HepG2 (cell line): ENCODE results near the gene HCRTR2. TPM values are rescaled to one million over a fixed set of nuclear protein-coding genes. Genes with fewer than 3 reads are reported as not detected.

Experiments
- ATAC-seq: fragments of 200-7000 bp; cut with Tn5 transposase; 3 replicates; pipeline ENCODE4 v1.9.1; 2020; ENCODE audit warnings: mild to moderate bottlenecking, moderate library complexity
- BruUV-seq: library from RNA; stranded (reverse); fragments of 400-500 nt; replicated peaks from 2 replicates; lab custom pipeline; 2021; lab: Mats Ljungman, UMichigan
- CTCF ChIA-PET: fragments of 300-600 bp; formaldehyde crosslinking; extraction: SDS; loops from one replicate; lab custom pipeline; 2021; ENCODE audit warnings: low total read pairs, inconsistent platforms, low intra/inter-chr PET ratio; lab: Yijun Ruan, JAX
- POLR2A ChIA-PET: fragments of 350-600 bp; sonication (Branson Sonifier 250); formaldehyde crosslinking; loops from one replicate; lab custom pipeline; 2020; ENCODE audit warnings: antibody characterized with exemption, inconsistent platforms; lab: Yijun Ruan, JAX
- DNase-seq: peaks from one replicate; pipeline ENCODE4 v3.0.0-alpha.2; 2015; ENCODE audit warnings: low spot score
- FAIRE-seq: peaks from 3 replicates; lab custom pipeline; 2011; peaks lifted over from hg19 to GRCh38; lab: Jason Lieb, UNC
- H2AFZ ChIP-seq: one replicate; pipeline ENCODE4 v1.6.1; 2011; ENCODE audit warnings: low read length, inconsistent platforms
- H3K27ac ChIP-seq: fragments of 300-600 bp; 3 replicates; pipeline ENCODE4 v1.8.0; 2011; ENCODE audit warnings: mixed run types, mild to moderate bottlenecking, mixed read lengths, low read length, inconsistent platforms; ENCODE audit not compliant: insufficient read depth; ENCODE audit errors: extremely low read length
- H3K27me3 ChIP-seq, 2 experiments: fragments of 200-600 bp in 1 of 2; 2 replicates in 1 of 2; 3 replicates in 1 of 2; pipeline versions ENCODE4 v1.6.0 to v1.8.0; 2011; ENCODE audit warnings: low read length in 2 of 2, mild to moderate bottlenecking in 2 of 2, moderate library complexity in 2 of 2, inconsistent platforms in 1 of 2; ENCODE audit not compliant: insufficient read depth in 2 of 2, control insufficient read depth in 1 of 2
- H3K36me3 ChIP-seq, 2 experiments: fragments of 200-600 bp in 1 of 2; replicated peaks in 1 of 2; 2 replicates in 1 of 2; 3 replicates in 1 of 2; pipeline versions ENCODE4 v1.5.1 to v1.8.0; 2011; ENCODE audit warnings: low read length in 2 of 2, inconsistent platforms in 1 of 2; ENCODE audit not compliant: insufficient read depth in 2 of 2, control insufficient read depth in 1 of 2
- H3K4me1 ChIP-seq: 2 replicates; pipeline ENCODE4 v1.5.1; 2012; ENCODE audit warnings: low read length, inconsistent platforms; ENCODE audit not compliant: insufficient read depth
- H3K4me2 ChIP-seq: 2 replicates; pipeline ENCODE4 v1.6.0; 2011; ENCODE audit warnings: low read depth, low read length, inconsistent platforms
- H3K4me3 ChIP-seq, 3 experiments: fragments of 200-600 bp in 1 of 3; sonication (generic), shearing (Covaris generic) in 1 of 3; replicated peaks in 1 of 3; 2 replicates each; pipeline ENCODE4 v1.5.1; 2011 to 2016; ENCODE audit warnings: low read length in 3 of 3, inconsistent platforms in 2 of 3, low read depth in 2 of 3, mild to moderate bottlenecking in 2 of 3, control low read depth in 1 of 3, mixed read lengths in 1 of 3; ENCODE audit not compliant: insufficient read depth in 1 of 3
- H3K79me2 ChIP-seq: one replicate; pipeline ENCODE4 v1.6.1; 2011; ENCODE audit warnings: low read length, inconsistent platforms; ENCODE audit not compliant: insufficient read depth
- H3K9ac ChIP-seq: 2 replicates; pipeline ENCODE4 v1.6.0; 2011; ENCODE audit warnings: mild to moderate bottlenecking, low read depth, low read length, inconsistent platforms; ENCODE audit not compliant: insufficient read depth
- H3K9me3 ChIP-seq: 2 replicates; pipeline ENCODE4 v1.5.1; 2012; ENCODE audit warnings: mild to moderate bottlenecking, low read length
- H4K20me1 ChIP-seq: 2 replicates; pipeline ENCODE4 v1.6.0; 2011; ENCODE audit warnings: inconsistent platforms, mild to moderate bottlenecking, low read length, moderate library complexity; ENCODE audit not compliant: insufficient read depth
- AKAP8 ChIP-seq: sonication (generic); formaldehyde crosslinking; IDR thresholded peaks from 2 replicates; pipeline ENCODE4 v1.5.1; 2020; ENCODE audit warnings: mild to moderate bottlenecking, missing genetic modification reagents
- FOXC1 ChIP-seq: sonication (generic); formaldehyde crosslinking; IDR thresholded peaks from 2 replicates; pipeline ENCODE4 v1.8.0; 2022; ENCODE audit warnings: mild to moderate bottlenecking, missing genetic modification reagents, borderline replicate concordance
- GATAD2A ChIP-seq: IDR thresholded peaks from 2 replicates; pipeline ENCODE4 v1.6.1; 2016
- KAT8 ChIP-seq: IDR thresholded peaks from 2 replicates; pipeline ENCODE4 v1.6.1; 2016; ENCODE audit warnings: missing genetic modification reagents, missing compliant biosample characterization
- MEIS2 ChIP-seq: sonication (generic); formaldehyde crosslinking; IDR thresholded peaks from 2 replicates; pipeline ENCODE4 v1.9.0; 2021; ENCODE audit warnings: mild to moderate bottlenecking, missing genetic modification reagents
- REPIN1 ChIP-seq: sonication (generic); formaldehyde crosslinking; IDR thresholded peaks from 2 replicates; pipeline ENCODE4 v1.8.0; 2022; ENCODE audit warnings: missing genetic modification reagents, low read depth, mild to moderate bottlenecking, borderline replicate concordance
- SALL1 ChIP-seq: sonication (generic); formaldehyde crosslinking; IDR thresholded peaks from 2 replicates; pipeline ENCODE4 v1.8.0; 2022; ENCODE audit warnings: mild to moderate bottlenecking, missing genetic modification reagents
- SOX5 ChIP-seq: IDR thresholded peaks from 2 replicates; pipeline ENCODE4 v1.6.1; 2016; ENCODE audit warnings: borderline replicate concordance
- ZNF549 ChIP-seq: sonication (generic); formaldehyde crosslinking; IDR thresholded peaks from 2 replicates; pipeline ENCODE4 v1.5.0; 2020; ENCODE audit warnings: missing genetic modification reagents
- ZNF567 ChIP-seq: sonication (generic); formaldehyde crosslinking; IDR thresholded peaks from 2 replicates; pipeline ENCODE4 v1.8.1; 2023; ENCODE audit warnings: mild to moderate bottlenecking, missing genetic modification reagents, borderline replicate concordance
- ZNF572 ChIP-seq: sonication (generic); formaldehyde crosslinking; IDR thresholded peaks from 2 replicates; pipeline ENCODE4 v1.5.1; 2020; ENCODE audit warnings: mild to moderate bottlenecking, missing genetic modification reagents
- ZNF605 ChIP-seq: sonication (generic); formaldehyde crosslinking; IDR thresholded peaks from 2 replicates; pipeline ENCODE4 v1.8.0; 2022; ENCODE audit warnings: mild to moderate bottlenecking, missing genetic modification reagents
- ZNF850 ChIP-seq: sonication (generic); formaldehyde crosslinking; conservative IDR thresholded peaks from 2 replicates; pipeline ENCODE4 v1.9.0; 2021; ENCODE audit warnings: mild to moderate bottlenecking, missing genetic modification reagents
- WGBS: methylation state at CpG from one replicate; pipeline ENCODE4 v1.1.6; 2017; ENCODE audit warnings: low lambda C conversion rate; 5-methylcytosine and 5-hydroxymethylcytosine counted together
- in situ Hi-C: cut with HindIII; loops from 2 replicates; pipeline ENCODE4 v1.10.0; 2017; ENCODE audit warnings: low pct_unique_long_range_greater_than_20kb; ENCODE audit not compliant: extremely low pct_ligation_motif_present
- intact Hi-C: fragments of 100-400 bp; cut with micrococcal nuclease; formaldehyde crosslinking; loops from one replicate; pipeline ENCODE4 v1.10.0; 2022; ENCODE audit not compliant: unreplicated experiment
- polyA plus RNA-seq, 8 experiments: library from polyadenylated mRNA; depleted of rRNA in 3 of 8; stranded (reverse) in 7 of 8; unstranded in 1 of 8; fragments of >200 nt; fragmentation: Illumina TruSeq in 4 of 8; extraction: Trizol in 4 of 8; gene quantifications; 2 replicates each; pipeline versions ENCODE4 v1.2.1 to v1.2.3, GENCODE V29; 2011 to 2016; ENCODE audit warnings: low read depth in 4 of 8, missing spikeins in 1 of 8, mixed read lengths in 1 of 8; ENCODE audit not compliant: insufficient read depth in 1 of 8
- total RNA-seq, 5 experiments: library from RNA; depleted of rRNA; stranded (reverse); fragments of >200 nt; fragmentation: Illumina TruSeq; extraction: Trizol; gene quantifications; 2 replicates each; pipeline ENCODE4 v1.2.3, GENCODE V29; 2016; ENCODE audit warnings: low read depth in 1 of 5
- TF ChIP-seq, protein P1 (sequence below): sonication (generic); formaldehyde crosslinking; IDR thresholded peaks from 2 replicates; pipeline ENCODE4 v1.5.0; 2020; ENCODE audit warnings: missing genetic modification reagents, mild to moderate bottlenecking, borderline replicate concordance
- TF ChIP-seq, protein P2 (sequence below): sonication (generic); formaldehyde crosslinking; IDR thresholded peaks from 2 replicates; pipeline ENCODE4 v1.5.0; 2020; ENCODE audit warnings: mild to moderate bottlenecking, missing genetic modification reagents

HCRTR2 gene
- total and polyA plus RNA-seq, 2 of the 13 experiments (the other 11 are each of a cell fraction or from before 2014, with no cell fraction given): not detected

- H3K79me2 ChIP-seq: no peaks in the 10 kb centered on the region
- 2% methylated on average over 1 of the region's 1 CpG for WGBS
- POLR2A ChIA-PET: no interaction called here
- H4K20me1 ChIP-seq: no peaks in the 10 kb centered on the region
- no TSS peak for BruUV-seq
- CTCF ChIA-PET: no interaction called here
- no peak overlapping the region for H2AFZ ChIP-seq
- H3K4me1 ChIP-seq: no peaks in the 10 kb centered on the region
- TF ChIP-seq ZNF850 (CRISPR knock-in tag) (no peak), GATAD2A (CRISPR knock-in tag) (no peak), REPIN1 (CRISPR knock-in tag) (no peak), ZNF572 (CRISPR knock-in tag) (no peak), AKAP8 (CRISPR knock-in tag) (no peak), KAT8 (CRISPR knock-in tag) (no peak), ZNF605 (CRISPR knock-in tag) (no peak), SALL1 (no peak), ZNF549 (CRISPR knock-in tag) (no peak), MEIS2 (CRISPR knock-in tag) (no peak), ZNF567 (CRISPR knock-in tag) (no peak), SOX5 (CRISPR knock-in tag) (no peak), FOXC1 (CRISPR knock-in tag) (no peak)
- TF ChIP-seq, protein P1, sequence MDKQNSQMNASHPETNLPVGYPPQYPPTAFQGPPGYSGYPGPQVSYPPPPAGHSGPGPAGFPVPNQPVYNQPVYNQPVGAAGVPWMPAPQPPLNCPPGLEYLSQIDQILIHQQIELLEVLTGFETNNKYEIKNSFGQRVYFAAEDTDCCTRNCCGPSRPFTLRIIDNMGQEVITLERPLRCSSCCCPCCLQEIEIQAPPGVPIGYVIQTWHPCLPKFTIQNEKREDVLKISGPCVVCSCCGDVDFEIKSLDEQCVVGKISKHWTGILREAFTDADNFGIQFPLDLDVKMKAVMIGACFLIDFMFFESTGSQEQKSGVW: no peak
- TF ChIP-seq, protein P2, sequence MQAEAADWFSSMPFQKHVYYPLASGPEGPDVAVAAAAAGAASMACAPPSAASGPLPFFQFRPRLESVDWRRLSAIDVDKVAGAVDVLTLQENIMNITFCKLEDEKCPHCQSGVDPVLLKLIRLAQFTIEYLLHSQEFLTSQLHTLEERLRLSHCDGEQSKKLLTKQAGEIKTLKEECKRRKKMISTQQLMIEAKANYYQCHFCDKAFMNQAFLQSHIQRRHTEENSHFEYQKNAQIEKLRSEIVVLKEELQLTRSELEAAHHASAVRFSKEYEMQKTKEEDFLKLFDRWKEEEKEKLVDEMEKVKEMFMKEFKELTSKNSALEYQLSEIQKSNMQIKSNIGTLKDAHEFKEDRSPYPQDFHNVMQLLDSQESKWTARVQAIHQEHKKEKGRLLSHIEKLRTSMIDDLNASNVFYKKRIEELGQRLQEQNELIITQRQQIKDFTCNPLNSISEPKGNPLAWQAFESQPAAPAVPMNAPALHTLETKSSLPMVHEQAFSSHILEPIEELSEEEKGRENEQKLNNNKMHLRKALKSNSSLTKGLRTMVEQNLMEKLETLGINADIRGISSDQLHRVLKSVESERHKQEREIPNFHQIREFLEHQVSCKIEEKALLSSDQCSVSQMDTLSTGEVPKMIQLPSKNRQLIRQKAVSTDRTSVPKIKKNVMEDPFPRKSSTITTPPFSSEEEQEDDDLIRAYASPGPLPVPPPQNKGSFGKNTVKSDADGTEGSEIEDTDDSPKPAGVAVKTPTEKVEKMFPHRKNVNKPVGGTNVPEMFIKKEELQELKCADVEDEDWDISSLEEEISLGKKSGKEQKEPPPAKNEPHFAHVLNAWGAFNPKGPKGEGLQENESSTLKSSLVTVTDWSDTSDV (CRISPR knock-in tag): no peak
- TF ChIP-seq, all 625 proteins: peak for 0
- intact Hi-C loops: no loop called here
- H3K9me3 ChIP-seq: no peaks in the 10 kb centered on the region; the same call in 1 of the 2 replicates
- in situ Hi-C loops: no loop called here
- DNase-seq (no peak), ATAC-seq (no peak), FAIRE-seq (no peak)
- H3K9ac ChIP-seq: no peak overlapping the region
- H3K4me2 ChIP-seq: no peak overlapping the region
- H3K27me3 ChIP-seq: no peaks in the 10 kb centered on the region
- no peak overlapping the region for H3K27ac ChIP-seq
- no peak overlapping the region for H3K4me3 ChIP-seq
- H3K36me3 ChIP-seq: no peaks in the 10 kb centered on the region
Measured at GRCh38 chr6:55131616-55132015, 42.7 kb upstream of the HCRTR2 start.
